Endothelial cell of umbilical vein (primary cell): ENCODE results near the gene PCDH15.

ENCODE experiments used
- MYC ChIP-seq: IDR thresholded peaks from one replicate; pipeline ENCODE4 v1.6.1; 2011; ENCODE audit warnings: mild to moderate bottlenecking, low read depth, low read length
- POLR2A ChIP-seq: IDR thresholded peaks from 2 replicates; pipeline ENCODE4 v1.6.1; 2012; ENCODE audit warnings: low read depth, mild to moderate bottlenecking, control low read depth, low read length
- POLR2AphosphoS5 ChIP-seq: IDR thresholded peaks from 2 replicates; pipeline ENCODE4 v1.6.1; 2012; ENCODE audit warnings: low read depth, mild to moderate bottlenecking, control low read depth, low read length, moderate library complexity; ENCODE audit not compliant: insufficient read depth
- TF ChIP-seq, protein P1 (sequence below), 2 donors: IDR thresholded peaks; 1 replicate in 1 of 2; 2 replicates in 1 of 2; pipeline ENCODE4 v1.5.1; 2011; ENCODE audit warnings: low read length in 2 of 2, mild to moderate bottlenecking in 2 of 2, moderate library complexity in 2 of 2, control low read depth in 1 of 2, inconsistent platforms in 1 of 2, low read depth in 1 of 2; ENCODE audit not compliant: insufficient read depth in 1 of 2; ENCODE audit errors: extremely low read depth in 1 of 2
- TF ChIP-seq, protein P2 (sequence below): IDR thresholded peaks from 2 replicates; pipeline ENCODE4 v1.6.1; 2011; ENCODE audit not compliant: insufficient read depth, insufficient read length

- TF ChIP-seq, protein P1, sequence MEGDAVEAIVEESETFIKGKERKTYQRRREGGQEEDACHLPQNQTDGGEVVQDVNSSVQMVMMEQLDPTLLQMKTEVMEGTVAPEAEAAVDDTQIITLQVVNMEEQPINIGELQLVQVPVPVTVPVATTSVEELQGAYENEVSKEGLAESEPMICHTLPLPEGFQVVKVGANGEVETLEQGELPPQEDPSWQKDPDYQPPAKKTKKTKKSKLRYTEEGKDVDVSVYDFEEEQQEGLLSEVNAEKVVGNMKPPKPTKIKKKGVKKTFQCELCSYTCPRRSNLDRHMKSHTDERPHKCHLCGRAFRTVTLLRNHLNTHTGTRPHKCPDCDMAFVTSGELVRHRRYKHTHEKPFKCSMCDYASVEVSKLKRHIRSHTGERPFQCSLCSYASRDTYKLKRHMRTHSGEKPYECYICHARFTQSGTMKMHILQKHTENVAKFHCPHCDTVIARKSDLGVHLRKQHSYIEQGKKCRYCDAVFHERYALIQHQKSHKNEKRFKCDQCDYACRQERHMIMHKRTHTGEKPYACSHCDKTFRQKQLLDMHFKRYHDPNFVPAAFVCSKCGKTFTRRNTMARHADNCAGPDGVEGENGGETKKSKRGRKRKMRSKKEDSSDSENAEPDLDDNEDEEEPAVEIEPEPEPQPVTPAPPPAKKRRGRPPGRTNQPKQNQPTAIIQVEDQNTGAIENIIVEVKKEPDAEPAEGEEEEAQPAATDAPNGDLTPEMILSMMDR (IDR thresholded peaks at IDR 0.05; ENCODE audit: extremely low read depth in 1 of 2, insufficient read depth in 1 of 2, low read depth in 1 of 2, low read length in 2 of 2): no peak
- TF ChIP-seq POLR2AphosphoS5 (no peak), MYC (no peak), POLR2A (no peak)
- TF ChIP-seq, protein P2, sequence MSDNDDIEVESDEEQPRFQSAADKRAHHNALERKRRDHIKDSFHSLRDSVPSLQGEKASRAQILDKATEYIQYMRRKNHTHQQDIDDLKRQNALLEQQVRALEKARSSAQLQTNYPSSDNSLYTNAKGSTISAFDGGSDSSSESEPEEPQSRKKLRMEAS: no peak
Observed at GRCh38 chr10:54009672-54010071, 791.4 kb downstream of the PCDH15 start.
